Stimulated activated CD4-positive, alpha-beta T cell treated with anti-CD3 and anti-CD28 coated beads, TNF-alpha, amount 100 ng/mL, for 48 hours (primary cell): ENCODE results near the gene TRABD2B.

Experiments used
- DNase-seq, 3 donors: peaks; one replicate each; pipeline ENCODE4 v3.0.0-alpha.2; 2020; ENCODE audit warnings: low read depth in 3 of 3

The TRABD2B gene

GRCh38 chr1:47725000-47725473, 272.1 kb downstream of the TRABD2B start:
- no peak for DNase-seq

GRCh38 chr1:47724432-47724999, 272.7 kb downstream of the TRABD2B start:
- DNase-seq: no peak

- DNase-seq: no peak
Observed at GRCh38 chr1:47722909-47723580, 274.1 kb downstream of the TRABD2B start.

- DNase-seq: no peak
Observed at GRCh38 chr1:47722101-47722500, 275.1 kb downstream of the TRABD2B start.

- DNase-seq: no peak
Observed at GRCh38 chr1:47720111-47720510, 277.1 kb downstream of the TRABD2B start.

GRCh38 chr1:47717341-47717740, 279.8 kb downstream of the TRABD2B start:
- no peak for DNase-seq

- no peak for DNase-seq
Observed at GRCh38 chr1:47713975-47714767, 283.0 kb downstream of the TRABD2B start.

GRCh38 chr1:47713333-47713953, 283.7 kb downstream of the TRABD2B start:
- no peak for DNase-seq

- no peak for DNase-seq
Observed at GRCh38 chr1:47712596-47713299, 284.4 kb downstream of the TRABD2B start.

- DNase-seq: no peak
Observed at GRCh38 chr1:47711848-47712492, 285.2 kb downstream of the TRABD2B start.

- DNase-seq: no peak
Observed at GRCh38 chr1:47711184-47711847, 285.9 kb downstream of the TRABD2B start.
